H1 (cell line): ENCODE measurements around the gene UPK2. TPM values are rescaled to one million over a fixed set of nuclear protein-coding genes. Genes with fewer than 3 reads are reported as not detected.

Source experiments
- CTCF ChIA-PET: fragments of 300-600 bp; sonication (Branson Sonifier 250); formaldehyde crosslinking; loops from one replicate; lab custom pipeline; 2021; ENCODE audit not compliant: partially characterized antibody; lab: Charles Lee
- POLR2A ChIA-PET: fragments of 300-600 bp; sonication (Branson Sonifier 250); formaldehyde crosslinking; loops from one replicate; lab custom pipeline; 2021; ENCODE audit warnings: inconsistent platforms; ENCODE audit not compliant: partially characterized antibody; lab: Charles Lee
- DNase-seq, 2 experiments: peaks; one replicate each; pipeline versions ENCODE4 v3.0.0 to v3.0.0-alpha.2; 2010 to 2022; ENCODE audit warnings: low spot score in 2 of 2, low read depth in 1 of 2, mixed read lengths in 1 of 2
- FAIRE-seq: peaks from 2 replicates; lab custom pipeline; 2011; peaks lifted over from hg19 to GRCh38; lab: Jason Lieb, UNC
- H2AFZ ChIP-seq: 2 replicates; pipeline ENCODE4 v1.8.1; 2012; ENCODE audit warnings: low read length, inconsistent platforms
- H2AK5ac ChIP-seq: 2 replicates; pipeline ENCODE4 v1.6.1; 2013; ENCODE audit warnings: low read depth, low read length
- H2BK120ac ChIP-seq: replicated peaks from 2 replicates; pipeline ENCODE3; 2013; ENCODE audit warnings: low read depth, low read length, inconsistent platforms
- H2BK12ac ChIP-seq: 2 replicates; pipeline ENCODE4 v1.6.1; 2013; ENCODE audit warnings: low read depth, low read length
- H2BK15ac ChIP-seq: 2 replicates; pipeline ENCODE4 v1.6.1; 2013; ENCODE audit warnings: low read length
- H2BK20ac ChIP-seq: 2 replicates; pipeline ENCODE4 v1.6.1; 2013; ENCODE audit warnings: low read length
- H2BK5ac ChIP-seq: 2 replicates; pipeline ENCODE4 v1.6.1; 2013; ENCODE audit warnings: low read depth, low read length
- H3K14ac ChIP-seq: 2 replicates; pipeline ENCODE4 v1.6.1; 2013; ENCODE audit warnings: inconsistent platforms; ENCODE audit not compliant: insufficient read length
- H3K18ac ChIP-seq: 2 replicates; pipeline ENCODE4 v1.6.1; 2013; ENCODE audit warnings: low read length; ENCODE audit errors: extremely low read depth
- H3K23ac ChIP-seq: 2 replicates; pipeline ENCODE4 v1.6.1; 2013; ENCODE audit warnings: inconsistent platforms; ENCODE audit not compliant: insufficient read length
- H3K23me2 ChIP-seq: 2 replicates; pipeline ENCODE4 v1.6.1; 2013; ENCODE audit warnings: low read depth, low read length
- H3K27ac ChIP-seq: 2 replicates; pipeline ENCODE4 v1.6.1; 2011; ENCODE audit warnings: low read depth, low read length, inconsistent platforms
- H3K27me3 ChIP-seq, 4 experiments: replicated peaks in 1 of 4; 1 replicate in 1 of 4; 2 replicates in 3 of 4; pipeline versions ENCODE4 v1.6.1 to v1.8.1; 2011 to 2013; ENCODE audit warnings: low read length in 3 of 4, mild to moderate bottlenecking in 3 of 4, inconsistent platforms in 2 of 4, mixed read lengths in 2 of 4, moderate library complexity in 1 of 4; ENCODE audit not compliant: control insufficient read depth in 3 of 4, insufficient read depth in 3 of 4; ENCODE audit errors: extremely low read depth in 1 of 4
- H3K36me3 ChIP-seq, 4 experiments: 2 replicates each; pipeline versions ENCODE4 v1.6.1 to v1.8.1; 2011 to 2013; ENCODE audit warnings: mild to moderate bottlenecking in 4 of 4, low read length in 3 of 4, moderate library complexity in 2 of 4, control low read depth in 1 of 4, inconsistent platforms in 1 of 4; ENCODE audit not compliant: insufficient read depth in 4 of 4, control insufficient read depth in 2 of 4
- H3K4ac ChIP-seq: replicated peaks from 2 replicates; pipeline ENCODE3; 2013; ENCODE audit warnings: low read length, low read depth, mixed read lengths, inconsistent platforms; ENCODE audit not compliant: insufficient read length
- H3K4me1 ChIP-seq, 4 experiments: replicated peaks in 1 of 4; 1 replicate in 1 of 4; 2 replicates in 3 of 4; pipeline versions ENCODE4 v1.6.1 to v1.8.1; 2011 to 2013; ENCODE audit warnings: low read length in 3 of 4, inconsistent platforms in 2 of 4, mixed read lengths in 1 of 4; ENCODE audit not compliant: insufficient read depth in 4 of 4, control insufficient read depth in 3 of 4
- H3K4me2 ChIP-seq, 2 experiments: 2 replicates each; pipeline versions ENCODE4 v1.6.1 to v1.8.1; 2011 to 2013; ENCODE audit warnings: low read depth in 2 of 2, low read length in 2 of 2, control low read depth in 1 of 2, inconsistent platforms in 1 of 2, mild to moderate bottlenecking in 1 of 2; ENCODE audit not compliant: insufficient read depth in 1 of 2
- H3K4me3 ChIP-seq, 4 experiments: fragments of 200-600, 300-600 bp in 1 of 4; sonication (generic), shearing (Covaris generic), sonication (Bioruptor Twin) in 1 of 4; 2 replicates each; pipeline versions ENCODE4 v1.5.1 to v1.8.1; 2011 to 2016; ENCODE audit warnings: low read length in 4 of 4, low read depth in 3 of 4, control low read depth in 2 of 4, inconsistent platforms in 2 of 4, mild to moderate bottlenecking in 2 of 4, mixed read lengths in 1 of 4, moderate library complexity in 1 of 4; ENCODE audit not compliant: insufficient read depth in 2 of 4; ENCODE audit errors: extremely low read depth in 1 of 4
- H3K56ac ChIP-seq: replicated peaks from 2 replicates; pipeline ENCODE3; 2013; ENCODE audit warnings: low read depth, mild to moderate bottlenecking, mixed read lengths, low read length, inconsistent platforms; ENCODE audit not compliant: insufficient read length
- H3K79me1 ChIP-seq: 2 replicates; pipeline ENCODE4 v1.6.1; 2013; ENCODE audit warnings: low read depth, low read length, control low read depth
- H3K79me2 ChIP-seq, 2 experiments: 2 replicates each; pipeline versions ENCODE4 v1.6.1 to v1.8.1; 2012 to 2013; ENCODE audit warnings: low read length in 2 of 2, mild to moderate bottlenecking in 2 of 2, inconsistent platforms in 1 of 2; ENCODE audit not compliant: insufficient read depth in 2 of 2, control insufficient read depth in 1 of 2
- H3K9ac ChIP-seq, 4 experiments: replicated peaks in 1 of 4; 1 replicate in 1 of 4; 2 replicates in 3 of 4; pipeline versions ENCODE4 v1.6.1 to v1.8.1; 2011 to 2013; ENCODE audit warnings: low read depth in 3 of 4, low read length in 3 of 4, control low read depth in 2 of 4, mild to moderate bottlenecking in 2 of 4, moderate library complexity in 2 of 4, inconsistent platforms in 1 of 4; ENCODE audit errors: extremely low read depth in 1 of 4
- H3K9me3 ChIP-seq, 2 experiments: 2 replicates each; pipeline versions ENCODE4 v1.6.1 to v1.8.1; 2012 to 2013; ENCODE audit warnings: mild to moderate bottlenecking in 2 of 2, moderate library complexity in 2 of 2, control low read depth in 1 of 2, inconsistent platforms in 1 of 2, low read depth in 1 of 2, low read length in 1 of 2, mixed read lengths in 1 of 2; ENCODE audit not compliant: insufficient read depth in 2 of 2
- H4K20me1 ChIP-seq, 2 experiments: replicated peaks in 1 of 2; 2 replicates each; pipeline versions ENCODE3 to v1.8.1; 2011 to 2013; ENCODE audit warnings: inconsistent platforms in 2 of 2, low read length in 2 of 2, mild to moderate bottlenecking in 1 of 2; ENCODE audit not compliant: insufficient read depth in 2 of 2, control insufficient read depth in 1 of 2
- H4K5ac ChIP-seq: 2 replicates; pipeline ENCODE4 v1.6.1; 2013; ENCODE audit warnings: low read length, low read depth, mixed read lengths, inconsistent platforms; ENCODE audit not compliant: insufficient read length
- H4K8ac ChIP-seq: 2 replicates; pipeline ENCODE4 v1.8.0; 2013; ENCODE audit warnings: mild to moderate bottlenecking, moderate library complexity, low read length, inconsistent platforms; ENCODE audit not compliant: insufficient read depth; ENCODE audit errors: extremely low read depth
- H4K91ac ChIP-seq: replicated peaks from 2 replicates; pipeline ENCODE3; 2013; ENCODE audit warnings: low read length, mixed read lengths, inconsistent platforms; ENCODE audit not compliant: insufficient read length
- CTCF ChIP-seq, 3 experiments: IDR thresholded peaks; 1 replicate in 2 of 3; 2 replicates in 1 of 3; pipeline versions ENCODE4 v1.5.1 to v1.6.1; 2011; ENCODE audit warnings: low read length in 3 of 3, mild to moderate bottlenecking in 3 of 3, inconsistent platforms in 2 of 3, low read depth in 1 of 3, moderate library complexity in 1 of 3; ENCODE audit not compliant: insufficient read depth in 1 of 3; ENCODE audit errors: control extremely low read depth in 1 of 3
- EP300 ChIP-seq, 2 experiments: IDR thresholded peaks; 1 replicate in 1 of 2; 2 replicates in 1 of 2; pipeline ENCODE4 v1.6.1; 2011 to 2012; ENCODE audit warnings: low read depth in 2 of 2, low read length in 2 of 2, mild to moderate bottlenecking in 2 of 2, borderline replicate concordance in 1 of 2, inconsistent platforms in 1 of 2, moderate library complexity in 1 of 2
- RFX5 ChIP-seq: IDR thresholded peaks from 2 replicates; pipeline ENCODE4 v1.6.1; 2011; ENCODE audit warnings: low read depth, low read length, improper control_type of control experiment, borderline replicate concordance
- WGBS, 2 experiments: shearing (Covaris generic) in 1 of 2; methylation state at CpG; one replicate each; pipeline versions ENCODE4 v1.1.6 to v1.1.7; 2013 to 2015; ENCODE audit warnings: low lambda C conversion rate in 2 of 2, mixed read lengths in 2 of 2, inconsistent platforms in 1 of 2, low coverage in 1 of 2, missing lambda C conversion rate in 1 of 2; ENCODE audit not compliant: insufficient replicate concordance in 2 of 2, insufficient coverage in 1 of 2, insufficient read length in 1 of 2; ENCODE audit errors: extremely low coverage in 1 of 2, missing lambda C conversion rate in 1 of 2; 5-methylcytosine and 5-hydroxymethylcytosine counted together
- polyA plus RNA-seq, 7 experiments: library from polyadenylated mRNA; depleted of rRNA in 3 of 7; stranded (reverse) in 5 of 7; unstranded in 2 of 7; fragments of >200 nt in 5 of 7; fragments of 200-250 nt in 2 of 7; gene quantifications; 1 replicate in 5 of 7; 2 replicates in 1 of 7; 4 replicates in 1 of 7; pipeline versions ENCODE4 v1.2.1 to v1.2.3, GENCODE V29; 2011 to 2013; ENCODE audit warnings: missing spikeins in 2 of 7, mixed read lengths in 2 of 7
- total RNA-seq: library from RNA; stranded (reverse); fragmentation: NEBNext Ultra II Directional; extraction: Animal tissue kit (Norgen Biotek cat#: 25700); gene quantifications from 2 replicates; pipeline ENCODE4 v1.2.1, GENCODE V29; 2021

The UPK2 gene
- total and polyA plus RNA-seq, 2 of the 8 experiments (the other 6 are each of a cell fraction or from before 2014, with no cell fraction given): 0.76 TPM; not detected in 1

GRCh38 chr11:119000906-119001305, 44.8 kb downstream of the UPK2 start:
- no peak overlapping the region for H3K4me2 ChIP-seq
- H3K4ac ChIP-seq: no peak overlapping the region
- no peak overlapping the region for H2BK120ac ChIP-seq
- no peak overlapping the region for H3K27ac ChIP-seq
- peaks cover 0 to 44% of the 10 kb centered on the region in 2 experiments; a peak in 3 of 4 replicates for H3K79me2 ChIP-seq
- no peak overlapping the region for H4K91ac ChIP-seq
- H3K23ac ChIP-seq: no peak overlapping the region
- no peak overlapping the region for H3K56ac ChIP-seq
- no peak overlapping the region for H2AFZ ChIP-seq
- DNase-seq: no peak
- no peak overlapping the region for H2BK12ac ChIP-seq
- H2AK5ac ChIP-seq: no peak overlapping the region
- no peaks in the 10 kb centered on the region for H3K9me3 ChIP-seq
- H3K79me1 ChIP-seq: peaks cover 7% of the 10 kb centered on the region
- WGBS, 2 experiments: 80% methylated on average over 1 of the region's 1 CpG; no CpG with 5 or more reads in 1 of the 2 experiments
- no peak overlapping the region for H2BK5ac ChIP-seq
- ChIA-PET CTCF (no interaction called here), POLR2A (interaction anchor here (2.6 to 15.2 kb wide), 2 partner anchors 14 to 23 kb away, joined by 5 to 264 read pairs; partner anchors contain the start of genes RPS25 and TRAPPC4)
- H3K23me2 ChIP-seq: peaks cover 12% of the 10 kb centered on the region
- no peak overlapping the region for H2BK20ac ChIP-seq
- H4K8ac ChIP-seq: no peak overlapping the region
- H4K5ac ChIP-seq: no peak overlapping the region
- no peak overlapping the region for H3K4me3 ChIP-seq
- H3K18ac ChIP-seq: no peak overlapping the region
- no peaks in the 10 kb centered on the region for H3K27me3 ChIP-seq
- H2BK15ac ChIP-seq: no peak overlapping the region
- H3K36me3 ChIP-seq: peaks cover 6 to 42% (median 22%) of the 10 kb centered on the region in 4 experiments; a peak in 7 of 8 replicates
- H3K9ac ChIP-seq: no peak overlapping the region; a peak in 1 of 7 replicates
- no peaks in the 10 kb centered on the region for H4K20me1 ChIP-seq
- H3K14ac ChIP-seq: no peak overlapping the region
- no peak for FAIRE-seq
- H3K4me1 ChIP-seq: peaks cover 0 to 6% (median under 1%) of the 10 kb centered on the region in 4 experiments; a peak in 2 of 7 replicates
- no peak for TF ChIP-seq EP300 (IDR thresholded peaks at IDR 0.05; ENCODE audit: borderline replicate concordance in 1 of 2, low read depth in 2 of 2, low read length in 2 of 2)
- no peak for TF ChIP-seq RFX5
- no peak for TF ChIP-seq CTCF (IDR thresholded peaks at IDR 0.05; ENCODE audit: control extremely low read depth in 1 of 3, insufficient read depth in 1 of 3, low read depth in 1 of 3, low read length in 3 of 3)
